ENCODE results near the gene COL26A1. TPM values are rescaled to one million over a fixed set of nuclear protein-coding genes. Genes with fewer than 3 reads are reported as not detected.

COL26A1 gene
- total RNA-seq, 4 donors from 2014 or later = not detected

- H3K27me3 ChIP-seq = peaks cover 35% of the 10 kb centered on the region
- H3K27ac ChIP-seq = no peak overlapping the region
- in situ Hi-C loops (cut with MboI; ENCODE audit: low pct_ligation_motif_present in 1 of 4, low pct_unique_long_range_greater_than_20kb in 1 of 4, low sequenced_read_pairs in 3 of 4) = no loop called here
- no peak for DNase-seq
- H3K4me1 ChIP-seq = no peaks in the 10 kb centered on the region
- no peaks in the 10 kb centered on the region for H3K9me3 ChIP-seq
- H3K4me3 ChIP-seq = no peak overlapping the region
- WGBS, 2 donors (ENCODE audit: low coverage in 1 of 2) = 92% methylated on average over 3 of the region's 3 CpGs; no CpG with 5 or more reads in 1 of the 2 donors
- TF ChIP-seq CTCF (IDR thresholded peaks at IDR 0.05) = no peak
- intact Hi-C loops (cut with DNase I; ENCODE audit: low total_unique reads) = no loop called here
- H3K36me3 ChIP-seq = no peaks in the 10 kb centered on the region
These were observed 12.3 kb downstream of the COL26A1 start for GRCh38 chr7:101374990-101375389.

GRCh38 chr7:101376601-101377000 is 13.9 kb downstream of the COL26A1 start:
- no peaks in the 10 kb centered on the region for H3K4me1 ChIP-seq
- intact Hi-C loops (cut with DNase I; ENCODE audit: low total_unique reads) (no loop called here), in situ Hi-C loops (cut with MboI; ENCODE audit: low pct_ligation_motif_present in 1 of 4, low pct_unique_long_range_greater_than_20kb in 1 of 4, low sequenced_read_pairs in 3 of 4) (no loop called here)
- H3K36me3 ChIP-seq = no peaks in the 10 kb centered on the region
- WGBS, 2 donors (ENCODE audit: low coverage in 1 of 2) = 80 to 85% methylated on average over 2 to 5 of the region's 5 CpGs
- H3K27me3 ChIP-seq = peaks cover 21% of the 10 kb centered on the region
- no peak overlapping the region for H3K27ac ChIP-seq
- no peaks in the 10 kb centered on the region for H3K9me3 ChIP-seq
- DNase-seq = no peak
- TF ChIP-seq EP300 (IDR thresholded peaks at IDR 0.05; ENCODE audit: low read depth) = no peak
- no peak for TF ChIP-seq POLR2AphosphoS5 (IDR thresholded peaks at IDR 0.05)
- no peak for TF ChIP-seq CTCF (IDR thresholded peaks at IDR 0.05)
- no peak for TF ChIP-seq POLR2A (IDR thresholded peaks at IDR 0.05)
- H3K4me3 ChIP-seq = no peak overlapping the region

- in situ Hi-C loops (cut with MboI; ENCODE audit: low pct_ligation_motif_present in 1 of 4, low pct_unique_long_range_greater_than_20kb in 1 of 4, low sequenced_read_pairs in 3 of 4) = no loop called here
- DNase-seq = no peak
- Histone ChIP-seq H3K27ac (no peak overlapping the region), H3K4me3 (no peak overlapping the region), H3K27me3 (peaks cover 14% of the 10 kb centered on the region), H3K4me1 (no peaks in the 10 kb centered on the region), H3K36me3 (no peaks in the 10 kb centered on the region), H3K9me3 (no peaks in the 10 kb centered on the region)
- intact Hi-C loops (cut with DNase I; ENCODE audit: low total_unique reads) = no loop called here
- no peak for TF ChIP-seq POLR2AphosphoS5 (IDR thresholded peaks at IDR 0.05)
- TF ChIP-seq EP300 (IDR thresholded peaks at IDR 0.05; ENCODE audit: low read depth) = no peak
- no peak for TF ChIP-seq CTCF (IDR thresholded peaks at IDR 0.05)
- TF ChIP-seq POLR2A (IDR thresholded peaks at IDR 0.05) = no peak
- 77% methylated on average over 4 of the region's 4 CpGs; no CpG with 5 or more reads in 1 of the 2 donors for WGBS, 2 donors (ENCODE audit: low coverage in 1 of 2)
These were observed 14.6 kb downstream of the COL26A1 start for GRCh38 chr7:101377189-101377736.

- H3K27me3 ChIP-seq = peaks cover 4% of the 10 kb centered on the region
- WGBS, 2 donors (ENCODE audit: low coverage in 1 of 2) = 72 to 80% methylated on average over 3 to 13 of the region's 13 CpGs
- H3K4me3 ChIP-seq = no peak overlapping the region
- in situ Hi-C loops (cut with MboI; ENCODE audit: low pct_ligation_motif_present in 1 of 4, low pct_unique_long_range_greater_than_20kb in 1 of 4, low sequenced_read_pairs in 3 of 4) = no loop called here
- H3K27ac ChIP-seq = no peak overlapping the region
- no peaks in the 10 kb centered on the region for H3K9me3 ChIP-seq
- H3K36me3 ChIP-seq = no peaks in the 10 kb centered on the region
- TF ChIP-seq CTCF (IDR thresholded peaks at IDR 0.05) (no peak), POLR2AphosphoS5 (IDR thresholded peaks at IDR 0.05) (no peak), POLR2A (IDR thresholded peaks at IDR 0.05) (no peak), EP300 (IDR thresholded peaks at IDR 0.05; ENCODE audit: low read depth) (no peak)
- H3K4me1 ChIP-seq = no peaks in the 10 kb centered on the region
- no peak for DNase-seq
- intact Hi-C loops (cut with DNase I; ENCODE audit: low total_unique reads) = no loop called here
These were observed 16.1 kb downstream of the COL26A1 start for GRCh38 chr7:101378751-101379174.

All from transverse colon (tissue), 4 donors.